RCC 7860 (cell line): Measurements from ENCODE around the gene NEO1.

Experiments used
- DNase-seq: peaks from one replicate; pipeline ENCODE4 v3.0.0-alpha.2; 2015; ENCODE audit warnings: low spot score
- FAIRE-seq: peaks from 2 replicates; lab custom pipeline; 2012; peaks lifted over from hg19 to GRCh38; lab: Jason Lieb, UNC

The NEO1 gene

DNA sequence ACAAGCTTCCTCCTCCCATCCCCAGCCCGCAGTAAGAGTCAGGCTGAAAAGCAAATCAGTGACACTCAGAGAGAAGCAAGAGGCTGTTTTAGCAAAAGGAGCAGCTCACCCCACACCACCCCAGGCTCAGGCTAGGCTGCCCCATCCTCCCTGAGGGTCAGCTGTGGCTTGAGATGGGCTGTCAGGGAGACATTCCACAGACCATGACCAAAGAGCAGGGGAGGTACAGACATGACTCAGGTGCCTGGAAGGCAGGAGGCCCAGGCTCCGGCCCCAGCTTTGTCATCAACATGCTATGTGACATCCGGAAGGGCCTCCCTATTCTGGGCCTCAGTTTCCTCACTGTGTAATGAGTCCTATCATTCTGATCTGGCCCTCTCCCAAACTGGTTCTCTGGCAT, 291.8 kb downstream of the NEO1 start:
- DNase-seq (peak; percentile 65), FAIRE-seq (no peak)

DNA sequence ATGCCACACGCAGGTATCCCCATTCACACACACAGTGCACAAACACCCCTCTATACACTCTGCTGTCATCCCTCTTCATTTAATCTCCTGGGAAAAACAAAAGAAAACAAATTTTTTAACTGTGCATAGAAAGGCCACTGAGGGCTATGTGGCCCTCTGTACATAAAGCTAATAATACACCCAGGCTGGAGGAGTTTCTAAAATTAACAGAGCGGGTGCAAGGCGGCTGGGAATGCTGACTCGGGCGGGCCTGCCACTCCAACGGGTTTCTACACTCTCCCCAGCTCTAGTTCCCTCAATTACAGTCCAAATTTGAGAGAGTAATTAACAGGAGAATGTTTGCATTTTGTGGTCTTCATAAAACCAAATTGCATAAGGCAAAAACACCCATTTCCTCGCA, 293.4 kb downstream of the NEO1 start:
- FAIRE-seq (no peak), DNase-seq (no peak)

GRCh38 chr15:73346735-73347312, 294.6 kb downstream of the NEO1 start:
- FAIRE-seq (no peak), DNase-seq (peak; percentile 17)

GRCh38 chr15:73349191-73349590, 296.9 kb downstream of the NEO1 start:
- FAIRE-seq, result no peak
- no peak for DNase-seq

- FAIRE-seq (no peak), DNase-seq (no peak)
Measured at GRCh38 chr15:73352082-73352481, 299.8 kb downstream of the NEO1 start.

GRCh38 chr15:73353734-73354133, 301.5 kb downstream of the NEO1 start:
- DNase-seq, result no peak
- FAIRE-seq, result no peak

- DNase-seq (no peak), FAIRE-seq (no peak)
Measured at GRCh38 chr15:73354241-73354640, 302.0 kb downstream of the NEO1 start.
